SK-N-SH treated with all-trans-retinoic acid at 6 μM for 48 hours (cell line): Measurements from ENCODE around the gene PRODH2.

Experiments used
- PPARA ChIP-seq: fragments of 250-450 bp; sonication (Bioruptor Pico); IDR thresholded peaks from 2 replicates; pipeline ENCODE4 v1.5.0; 2020; ENCODE audit warnings: mild to moderate bottlenecking, borderline replicate concordance
- ZFP3 ChIP-seq: fragments of 250-450 bp; sonication (Bioruptor Pico); IDR thresholded peaks from 2 replicates; pipeline ENCODE4 v1.5.0; 2020; ENCODE audit warnings: mild to moderate bottlenecking, moderate library complexity
- ZFP30 ChIP-seq: fragments of 450-650 bp; formaldehyde crosslinking; IDR thresholded peaks from 2 replicates; pipeline ENCODE4 v1.5.0; 2022; ENCODE audit warnings: mild to moderate bottlenecking, moderate library complexity
- ZNF8 ChIP-seq: fragments of 450-650 bp; formaldehyde crosslinking; IDR thresholded peaks from 2 replicates; pipeline ENCODE4 v1.5.0; 2020; ENCODE audit warnings: mild to moderate bottlenecking, moderate library complexity

GRCh38 chr19:35774274-35775045 lies 38.2 kb downstream of the PRODH2 start:
- TF ChIP-seq ZNF8 (CRISPR knock-in tag) = no peak
- no peak for TF ChIP-seq ZFP30
- no peak for TF ChIP-seq ZFP3 (CRISPR knock-in tag)
- no peak for TF ChIP-seq PPARA
